ENCODE results near the gene ARID3B.

Gene ARID3B

DNA sequence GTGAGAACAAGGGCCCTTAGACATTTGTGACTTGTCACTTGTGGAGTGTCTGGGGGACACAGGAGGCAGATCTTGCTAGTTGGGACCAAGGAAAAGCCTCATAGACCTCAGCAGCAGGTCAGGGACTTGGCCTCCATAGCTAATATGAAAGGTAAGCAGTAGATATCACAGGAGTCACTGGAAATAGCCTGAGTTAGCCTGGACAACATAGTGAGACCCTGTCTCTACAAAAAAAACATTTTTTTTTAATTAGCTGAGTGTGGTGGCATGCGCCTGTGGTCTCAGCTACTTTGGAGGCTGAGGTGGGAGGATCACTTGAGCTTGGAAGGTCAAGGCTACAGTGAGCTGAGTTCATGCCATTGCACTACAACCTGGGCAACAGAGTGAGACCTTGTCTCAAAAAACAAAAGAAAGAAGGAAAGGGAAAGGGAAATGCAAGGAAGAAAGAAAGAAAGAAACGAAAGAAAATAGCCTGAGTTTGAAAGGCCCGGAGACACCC lies 37.5 kb downstream of the ARID3B start:
- DNase-seq (ENCODE audit: low read depth in 1 of 2, low spot score in 1 of 2): no peak
- Histone ChIP-seq H3K27ac (replicated peaks) (no peak overlapping the region), H3K27me3 (ENCODE audit: insufficient read depth, poor library complexity, severe bottlenecking) (no peaks in the 10 kb centered on the region), H3K4me3 (replicated peaks; ENCODE audit: insufficient read depth, low read length) (no peak overlapping the region)
- TF ChIP-seq CTCF (IDR thresholded peaks at IDR 0.05; ENCODE audit: insufficient read depth, low read length): no peak
- no peak for TF ChIP-seq GABPA (IDR thresholded peaks at IDR 0.05; ENCODE audit: low read depth)
- TF ChIP-seq POLR2AphosphoS5 (IDR thresholded peaks at IDR 0.05; ENCODE audit: low read depth): no peak
- TF ChIP-seq SPI1 (IDR thresholded peaks at IDR 0.05; ENCODE audit: borderline replicate concordance, low read depth): no peak
- TF ChIP-seq, protein P1, sequence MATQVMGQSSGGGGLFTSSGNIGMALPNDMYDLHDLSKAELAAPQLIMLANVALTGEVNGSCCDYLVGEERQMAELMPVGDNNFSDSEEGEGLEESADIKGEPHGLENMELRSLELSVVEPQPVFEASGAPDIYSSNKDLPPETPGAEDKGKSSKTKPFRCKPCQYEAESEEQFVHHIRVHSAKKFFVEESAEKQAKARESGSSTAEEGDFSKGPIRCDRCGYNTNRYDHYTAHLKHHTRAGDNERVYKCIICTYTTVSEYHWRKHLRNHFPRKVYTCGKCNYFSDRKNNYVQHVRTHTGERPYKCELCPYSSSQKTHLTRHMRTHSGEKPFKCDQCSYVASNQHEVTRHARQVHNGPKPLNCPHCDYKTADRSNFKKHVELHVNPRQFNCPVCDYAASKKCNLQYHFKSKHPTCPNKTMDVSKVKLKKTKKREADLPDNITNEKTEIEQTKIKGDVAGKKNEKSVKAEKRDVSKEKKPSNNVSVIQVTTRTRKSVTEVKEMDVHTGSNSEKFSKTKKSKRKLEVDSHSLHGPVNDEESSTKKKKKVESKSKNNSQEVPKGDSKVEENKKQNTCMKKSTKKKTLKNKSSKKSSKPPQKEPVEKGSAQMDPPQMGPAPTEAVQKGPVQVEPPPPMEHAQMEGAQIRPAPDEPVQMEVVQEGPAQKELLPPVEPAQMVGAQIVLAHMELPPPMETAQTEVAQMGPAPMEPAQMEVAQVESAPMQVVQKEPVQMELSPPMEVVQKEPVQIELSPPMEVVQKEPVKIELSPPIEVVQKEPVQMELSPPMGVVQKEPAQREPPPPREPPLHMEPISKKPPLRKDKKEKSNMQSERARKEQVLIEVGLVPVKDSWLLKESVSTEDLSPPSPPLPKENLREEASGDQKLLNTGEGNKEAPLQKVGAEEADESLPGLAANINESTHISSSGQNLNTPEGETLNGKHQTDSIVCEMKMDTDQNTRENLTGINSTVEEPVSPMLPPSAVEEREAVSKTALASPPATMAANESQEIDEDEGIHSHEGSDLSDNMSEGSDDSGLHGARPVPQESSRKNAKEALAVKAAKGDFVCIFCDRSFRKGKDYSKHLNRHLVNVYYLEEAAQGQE (IDR thresholded peaks at IDR 0.05; ENCODE audit: insufficient replicate concordance, low read depth): no peak

DNA sequence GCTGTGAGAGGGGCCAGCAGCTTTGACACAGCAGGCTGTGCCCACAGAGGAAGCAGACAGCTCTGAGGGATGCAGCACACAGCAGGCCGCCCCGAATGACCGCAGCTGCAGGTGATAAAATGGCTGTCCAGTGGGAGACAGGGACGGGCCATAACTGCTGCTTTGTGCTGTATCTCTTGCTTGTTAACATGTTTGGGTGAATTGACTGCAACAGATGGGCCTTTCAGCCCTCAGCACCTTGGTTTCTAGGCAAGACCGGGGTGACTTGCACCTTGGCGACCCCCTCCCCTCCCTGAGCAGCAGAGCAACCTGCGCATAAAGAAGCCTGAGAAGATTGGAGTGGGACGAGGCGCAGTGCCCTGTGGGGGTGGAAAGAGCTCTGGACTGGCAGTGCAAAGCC lies 38.0 kb downstream of the ARID3B start:
- DNase-seq (ENCODE audit: low read depth in 1 of 2, low spot score in 1 of 2): no peak
- TF ChIP-seq POLR2AphosphoS5 (IDR thresholded peaks at IDR 0.05; ENCODE audit: low read depth) (no peak), GABPA (IDR thresholded peaks at IDR 0.05; ENCODE audit: low read depth) (no peak), SPI1 (IDR thresholded peaks at IDR 0.05; ENCODE audit: borderline replicate concordance, low read depth) (no peak), CTCF (IDR thresholded peaks at IDR 0.05; ENCODE audit: insufficient read depth, low read length) (no peak)
- TF ChIP-seq, protein P1 (IDR thresholded peaks at IDR 0.05; ENCODE audit: insufficient replicate concordance, low read depth): no peak

DNA sequence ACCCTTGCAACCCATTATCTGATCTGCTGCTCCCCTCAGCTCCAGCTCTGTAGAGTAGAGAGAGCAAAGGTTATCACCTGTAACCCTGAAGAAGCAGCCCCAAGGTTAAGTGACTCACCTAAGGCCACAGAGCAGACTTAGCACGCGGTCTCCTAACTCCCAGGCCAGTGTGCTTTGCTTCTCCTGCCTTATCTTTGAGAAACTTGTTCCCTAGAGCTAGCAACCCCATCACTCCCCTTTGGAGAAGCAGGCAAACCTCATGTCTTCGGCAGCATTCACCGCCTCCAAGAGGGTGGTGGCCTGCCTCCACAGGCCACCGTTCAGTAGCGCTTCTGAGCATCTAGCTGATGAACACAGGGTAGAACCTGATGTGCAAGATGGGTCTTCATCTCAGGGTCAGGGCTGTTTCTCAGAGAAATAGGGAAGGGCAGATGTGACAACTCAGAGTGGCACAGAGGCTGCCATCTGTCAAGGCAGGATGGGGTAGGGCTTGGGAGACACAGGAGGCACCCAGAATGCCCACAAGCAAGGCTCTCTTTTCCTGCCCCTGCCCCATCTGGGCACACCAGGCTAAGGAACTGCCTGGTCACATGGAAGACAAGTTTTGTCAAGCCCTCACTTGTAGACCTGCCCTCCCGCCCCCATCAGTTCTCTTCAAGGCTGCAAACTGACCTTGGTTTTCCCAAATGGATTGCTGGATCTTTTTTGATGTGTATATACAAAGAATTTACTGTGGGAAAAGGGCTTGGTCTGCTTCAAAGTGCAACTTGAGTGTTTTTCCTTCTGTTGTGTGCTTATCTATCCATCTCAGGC lies 39.7 kb downstream of the ARID3B start:
- no peak for TF ChIP-seq CTCF (IDR thresholded peaks at IDR 0.05; ENCODE audit: insufficient read depth, low read length)
- TF ChIP-seq POLR2AphosphoS5 (IDR thresholded peaks at IDR 0.05; ENCODE audit: low read depth): no peak
- TF ChIP-seq, protein P1 (IDR thresholded peaks at IDR 0.05; ENCODE audit: insufficient replicate concordance, low read depth): no peak
- TF ChIP-seq GABPA (IDR thresholded peaks at IDR 0.05; ENCODE audit: low read depth): no peak
- TF ChIP-seq SPI1 (IDR thresholded peaks at IDR 0.05; ENCODE audit: borderline replicate concordance, low read depth): no peak
- no peak for DNase-seq (ENCODE audit: low read depth in 1 of 2, low spot score in 1 of 2)
- no peak overlapping the region for H3K4me3 ChIP-seq (replicated peaks; ENCODE audit: insufficient read depth, low read length)
- H3K27me3 ChIP-seq (ENCODE audit: insufficient read depth, poor library complexity, severe bottlenecking): no peaks in the 10 kb centered on the region
- no peak overlapping the region for H3K27ac ChIP-seq (replicated peaks)

More for the DNA sequence above, 38.0 kb downstream of the ARID3B start:
- Histone ChIP-seq H3K27ac (replicated peaks) (no peak overlapping the region), H3K27me3 (ENCODE audit: insufficient read depth, poor library complexity, severe bottlenecking) (no peaks in the 10 kb centered on the region), H3K4me3 (replicated peaks; ENCODE audit: insufficient read depth, low read length) (no peak overlapping the region)

Data from HL-60 (cell line).